Neural cell (in vitro differentiated cells): ENCODE measurements around the gene ADTRP. TPM values are rescaled to one million over a fixed set of nuclear protein-coding genes. Genes with fewer than 3 reads are reported as not detected.

Experiments used
- H2AFZ ChIP-seq: fragments of 200-600, 300-800 bp; sonication (generic), shearing (Covaris generic); 2 replicates; pipeline ENCODE4 v1.6.0; 2014; ENCODE audit warnings: low read depth, mild to moderate bottlenecking, antibody characterized with exemption, low read length, moderate library complexity
- H3F3A ChIP-seq: fragments of 200-600 bp; shearing (Covaris generic); 2 replicates; pipeline ENCODE4 v1.6.1; 2016; ENCODE audit warnings: mild to moderate bottlenecking, moderate library complexity, mixed read lengths, antibody characterized with exemption, low read length; ENCODE audit not compliant: insufficient read depth, poor library complexity, severe bottlenecking
- H3K27ac ChIP-seq: fragments of 200-600, 300-800 bp; sonication (generic), shearing (Covaris generic); 2 replicates; pipeline ENCODE4 v1.5.1; 2014; ENCODE audit warnings: mild to moderate bottlenecking, low read length, moderate library complexity
- H3K27me3 ChIP-seq: fragments of 300-800, 200-600 bp; sonication (generic), shearing (Covaris generic); 2 replicates; pipeline ENCODE4 v1.6.0; 2014; ENCODE audit warnings: mild to moderate bottlenecking, low read depth, low read length, moderate library complexity; ENCODE audit not compliant: insufficient read depth
- H3K36me3 ChIP-seq: fragments of 300-800, 200-600 bp; sonication (generic), shearing (Covaris generic); 2 replicates; pipeline ENCODE4 v1.5.1; 2014; ENCODE audit warnings: mild to moderate bottlenecking, antibody characterized with exemption, low read length, moderate library complexity; ENCODE audit not compliant: insufficient read depth
- H3K4me2 ChIP-seq: fragments of 300-800, 200-600 bp; sonication (generic), shearing (Covaris generic); 2 replicates; pipeline ENCODE4 v1.6.0; 2014; ENCODE audit warnings: mild to moderate bottlenecking, low read length
- H3K4me3 ChIP-seq: fragments of 300-800, 200-600 bp; sonication (generic), shearing (Covaris generic); 2 replicates; pipeline ENCODE4 v1.5.1; 2014; ENCODE audit warnings: mild to moderate bottlenecking, low read length, moderate library complexity
- H3K79me2 ChIP-seq: fragments of 200-600 bp; shearing (Covaris generic); replicated peaks from 2 replicates; pipeline ENCODE4 v1.6.0; 2014; ENCODE audit warnings: mild to moderate bottlenecking, low read length, moderate library complexity; ENCODE audit not compliant: insufficient read depth
- H3K9ac ChIP-seq: fragments of 300-800, 200-600 bp; sonication (generic), shearing (Covaris generic); 2 replicates; pipeline ENCODE4 v1.6.1; 2016; ENCODE audit warnings: mild to moderate bottlenecking, low read length, mixed read lengths
- H3K9me2 ChIP-seq: fragments of 200-600 bp; shearing (Covaris generic); 2 replicates; pipeline ENCODE4 v1.6.1; 2016; ENCODE audit warnings: mild to moderate bottlenecking, low read length, mixed read lengths; ENCODE audit not compliant: insufficient read depth
- H3K9me3 ChIP-seq: fragments of 200-600, 300-800 bp; sonication (generic), shearing (Covaris generic); 2 replicates; pipeline ENCODE4 v1.6.1; 2016; ENCODE audit warnings: mild to moderate bottlenecking, mixed run types, low read length, moderate library complexity, mixed read lengths
- H4K20me1 ChIP-seq: fragments of 200-600 bp; shearing (Covaris generic); 2 replicates; pipeline ENCODE4 v1.6.1; 2016; ENCODE audit warnings: mild to moderate bottlenecking, mixed run types; ENCODE audit not compliant: insufficient read depth
- CTCF ChIP-seq: fragments of 450-650 bp; IDR thresholded peaks from 2 replicates; pipeline ENCODE4 v1.5.1; 2014; ENCODE audit warnings: antibody characterized with exemption, mild to moderate bottlenecking, moderate library complexity; ENCODE audit not compliant: poor library complexity, severe bottlenecking
- EP300 ChIP-seq: fragments of 450-650 bp; conservative IDR thresholded peaks from 2 replicates; pipeline ENCODE4 v1.6.1; 2014; ENCODE audit warnings: antibody characterized with exemption, mild to moderate bottlenecking, moderate library complexity; ENCODE audit not compliant: poor library complexity, severe bottlenecking
- EZH2 ChIP-seq: fragments of 200-600, 300-800 bp; shearing (Covaris generic), sonication (generic); IDR thresholded peaks from 2 replicates; pipeline ENCODE4 v1.6.1; 2014; ENCODE audit warnings: antibody characterized with exemption, low read length, borderline replicate concordance, mild to moderate bottlenecking; ENCODE audit not compliant: insufficient read depth, poor library complexity, severe bottlenecking
- MXI1 ChIP-seq: fragments of 450-650 bp; conservative IDR thresholded peaks from 2 replicates; pipeline ENCODE4 v1.6.1; 2014; ENCODE audit warnings: antibody characterized with exemption, mild to moderate bottlenecking; ENCODE audit not compliant: poor library complexity, severe bottlenecking
- POLR2AphosphoS5 ChIP-seq: IDR thresholded peaks from 2 replicates; pipeline ENCODE4 v1.6.1; 2012
- RAD21 ChIP-seq: fragments of 450-650 bp; conservative IDR thresholded peaks from 2 replicates; pipeline ENCODE4 v1.6.1; 2014; ENCODE audit warnings: antibody characterized with exemption, mild to moderate bottlenecking, moderate library complexity
- REST ChIP-seq: IDR thresholded peaks from 2 replicates; pipeline ENCODE4 v1.6.1; 2012; ENCODE audit warnings: borderline replicate concordance
- SMC3 ChIP-seq: fragments of 450-650 bp; conservative IDR thresholded peaks from 2 replicates; pipeline ENCODE4 v1.6.1; 2014; ENCODE audit warnings: antibody characterized with exemption, mild to moderate bottlenecking, moderate library complexity; ENCODE audit not compliant: poor library complexity
- TAF1 ChIP-seq: IDR thresholded peaks from 2 replicates; pipeline ENCODE4 v1.6.1; 2012; ENCODE audit warnings: low read depth
- polyA plus RNA-seq: library from polyadenylated mRNA; depleted of rRNA; stranded (reverse); fragments of >200 nt; gene quantifications from 2 replicates; pipeline ENCODE4 v1.2.3, GENCODE V29; 2014

The ADTRP gene
- polyA plus RNA-seq, 1 donor from 2014 or later = not detected

- Histone ChIP-seq H3K27me3 (no peaks in the 10 kb centered on the region), H3K9me2 (no peaks in the 10 kb centered on the region), H3K4me2 (no peak overlapping the region), H3K36me3 (no peaks in the 10 kb centered on the region), H3K79me2 (no peaks in the 10 kb centered on the region), H3F3A (no peaks in the 10 kb centered on the region), H3K27ac (no peak overlapping the region), H3K9ac (no peak overlapping the region), H4K20me1 (no peaks in the 10 kb centered on the region), H3K4me3 (no peak overlapping the region), H3K9me3 (no peaks in the 10 kb centered on the region), H2AFZ (no peak overlapping the region)
- no peak for TF ChIP-seq EZH2
- TF ChIP-seq CTCF = no peak
- no peak for TF ChIP-seq MXI1
- TF ChIP-seq TAF1 = no peak
- TF ChIP-seq RAD21 = no peak
- no peak for TF ChIP-seq REST
- TF ChIP-seq EP300 = no peak
Observed at GRCh38 chr6:11672669-11673068, 105.9 kb downstream of the ADTRP start.

- H4K20me1 ChIP-seq = no peaks in the 10 kb centered on the region
- no peak overlapping the region for H3K27ac ChIP-seq
- H3K4me3 ChIP-seq = no peak overlapping the region
- no peak overlapping the region for H3K9ac ChIP-seq
- no peaks in the 10 kb centered on the region for H3F3A ChIP-seq
- no peak overlapping the region for H3K4me2 ChIP-seq
- H3K9me3 ChIP-seq = no peaks in the 10 kb centered on the region
- H3K27me3 ChIP-seq = no peaks in the 10 kb centered on the region
- no peaks in the 10 kb centered on the region for H3K36me3 ChIP-seq
- TF ChIP-seq CTCF (no peak), RAD21 (no peak), MXI1 (no peak), SMC3 (no peak), EP300 (no peak), TAF1 (no peak), POLR2AphosphoS5 (no peak), REST (no peak)
- no peak overlapping the region for H2AFZ ChIP-seq
- no peaks in the 10 kb centered on the region for H3K79me2 ChIP-seq
- H3K9me2 ChIP-seq = no peaks in the 10 kb centered on the region
Observed at GRCh38 chr6:11672256-11672655, 106.3 kb downstream of the ADTRP start.
